GM18861 (cell line): ENCODE data around the gene TOX4.
"Not testable (repeated sequence)": the region's sequence is repeated elsewhere in the genome, so short reads cannot be mapped to it uniquely, and the experiment has no call there.

Experiments used
- ATAC-seq: cut with Tn5 transposase; IDR thresholded peaks from one replicate; pipeline ENCODE4 v1.9.1; 2021; ENCODE audit not compliant: unreplicated experiment

Gene TOX4

GRCh38 chr14:21476925-21477681 is at the start of gene TOX4, which contains the start of gene RAB2B:
Gene TOX4, plus strand, starts transcription at chr14:21477195. Its CDS starts 84 bp downstream, at chr14:21477279.
Gene RAB2B, minus strand, starts transcription at chr14:21476959. Its CDS starts 87 bp downstream, at chr14:21476872.
- ATAC-seq, result peak; percentile 99

- no peak for ATAC-seq
These were observed 48.1 kb upstream of the TOX4 start for GRCh38 chr14:21428930-21429329.

- ATAC-seq, result no peak
These were observed 45.9 kb upstream of the TOX4 start for GRCh38 chr14:21431126-21431525.

GRCh38 chr14:21436567-21437062 is 40.4 kb upstream of the TOX4 start:
- ATAC-seq, result no peak

GRCh38 chr14:21437063-21437901 is 39.7 kb upstream of the TOX4 start:
- ATAC-seq, result peak; percentile 90

GRCh38 chr14:21440859-21441258 is 36.1 kb upstream of the TOX4 start:
- no peak for ATAC-seq

GRCh38 chr14:21442657-21443056 is 34.3 kb upstream of the TOX4 start:
- not testable (repeated sequence) for ATAC-seq

GRCh38 chr14:21449899-21450216 is 27.1 kb upstream of the TOX4 start:
- no peak for ATAC-seq

- ATAC-seq, result no peak
These were observed 22.0 kb upstream of the TOX4 start for GRCh38 chr14:21454843-21455544.

GRCh38 chr14:21455592-21455911 is 21.4 kb upstream of the TOX4 start:
- ATAC-seq, result no peak

GRCh38 chr14:21455912-21456667 is 20.9 kb upstream of the TOX4 start, which contains the start of gene CHD8:
Gene CHD8, minus strand, starts transcription at chr14:21456123. Its CDS starts 24,480 bp downstream, at chr14:21431643.
- ATAC-seq, result peak; percentile 95

GRCh38 chr14:21467616-21468015 is 9.4 kb upstream of the TOX4 start:
- ATAC-seq, result no peak

- ATAC-seq, result no peak
These were observed 1.1 kb upstream of the TOX4 start for GRCh38 chr14:21475767-21476522.

- no peak for ATAC-seq
These were observed 471 bp upstream of the TOX4 start for GRCh38 chr14:21476523-21476924.

- no peak for ATAC-seq
These were observed 9.7 kb downstream of the TOX4 start for GRCh38 chr14:21486640-21487087.

- ATAC-seq, result no peak
These were observed 18.1 kb downstream of the TOX4 start for GRCh38 chr14:21494902-21495762.

GRCh38 chr14:21496453-21496852 is 19.5 kb downstream of the TOX4 start:
- no peak for ATAC-seq

GRCh38 chr14:21498540-21499526 is 21.8 kb downstream of the TOX4 start:
- ATAC-seq, result no peak
